ENCODE data around the gene MAMDC4. TPM values are rescaled to one million over a fixed set of nuclear protein-coding genes. Genes with fewer than 3 reads are reported as not detected.
A peak's percentile ranks its signal among the peaks of the same experiment; 100 is the strongest.

MAMDC4 gene
- total RNA-seq, 1 experiment from 2014 or later = 6.3 TPM

DNA sequence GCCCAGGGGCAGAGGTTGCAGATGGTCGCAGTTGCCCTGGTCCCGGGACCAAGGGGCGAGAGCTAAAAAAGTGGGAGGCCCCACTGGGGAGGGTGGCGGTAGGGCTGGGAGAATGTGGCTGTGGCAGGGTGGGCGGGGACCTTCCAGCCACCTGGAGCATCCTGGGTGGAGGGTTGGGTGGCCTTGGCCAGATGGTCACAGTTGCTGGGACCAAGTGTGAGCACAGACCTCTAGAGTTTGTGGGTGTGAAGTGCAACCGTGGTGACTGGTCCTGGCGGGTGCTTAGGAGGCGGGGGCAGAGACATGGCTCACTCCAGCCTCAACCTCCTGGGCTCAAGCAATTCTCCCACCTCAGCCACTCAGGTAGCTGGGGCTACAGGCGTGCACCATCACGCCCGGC, 28.5 kb downstream of the MAMDC4 start:
- TF ChIP-seq TCF7L2 (IDR thresholded peaks at IDR 0.05; ENCODE audit: low read depth, low read length) (no peak), REST (IDR thresholded peaks at IDR 0.05; ENCODE audit: insufficient read depth in 1 of 2, low read depth in 2 of 2, low read length in 1 of 2) (no peak), POLR2AphosphoS5 (IDR thresholded peaks at IDR 0.05; ENCODE audit: low read depth, low read length) (no peak)
- in situ Hi-C loops (cut with HindIII; ENCODE audit: low pct_unique_long_range_greater_than_20kb, low sequenced_read_pairs) = no loop called here
- H3K4me1 ChIP-seq (ENCODE audit: control insufficient read depth, insufficient read depth, low read length) = peaks cover 29% of the 10 kb centered on the region
- no peak overlapping the region for H3K4me3 ChIP-seq (ENCODE audit: low read depth in 2 of 2, low read length in 2 of 2)
- ATAC-seq (no peak), DNase-seq (ENCODE audit: low read depth, low spot score) (no peak)
- CTCF ChIA-PET = no interaction called here
- no TSS peak for BruUV-seq (replicated peaks)
- no peak overlapping the region for H3K27ac ChIP-seq (ENCODE audit: low read length)
- H3K27me3 ChIP-seq (ENCODE audit: control insufficient read depth, insufficient read depth, low read length) = no peaks in the 10 kb centered on the region
- POLR2A ChIA-PET = no interaction called here
- no peaks in the 10 kb centered on the region for H3K9me3 ChIP-seq (ENCODE audit: control insufficient read depth, insufficient read depth, low read depth, low read length)
- no peaks in the 10 kb centered on the region for H3K36me3 ChIP-seq (ENCODE audit: control insufficient read depth, insufficient read depth, low read length)
- intact Hi-C loops (cut with micrococcal nuclease; ENCODE audit: unreplicated experiment) = no loop called here

DNA sequence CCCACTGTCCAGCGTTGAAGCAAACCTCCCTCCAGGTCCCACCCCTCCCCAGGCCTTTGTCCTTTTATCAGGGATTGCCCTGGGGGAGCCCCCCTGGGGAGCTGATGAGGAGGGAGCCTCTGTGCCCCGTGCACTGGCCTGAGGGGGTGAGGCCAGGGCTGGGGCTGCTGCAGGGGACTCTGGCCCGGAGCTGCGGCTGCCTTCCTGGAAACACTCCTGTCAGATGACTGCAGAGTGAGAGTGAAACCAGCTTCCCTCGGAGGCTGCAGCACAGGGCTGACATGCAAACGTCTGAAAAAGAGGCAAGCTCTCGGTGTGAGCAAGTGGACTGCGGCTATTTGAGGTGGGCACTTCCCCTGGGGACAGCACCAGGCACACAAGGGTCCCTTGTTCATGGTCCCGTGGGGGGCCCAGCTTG, 29.6 kb downstream of the MAMDC4 start:
- intact Hi-C loops (cut with micrococcal nuclease; ENCODE audit: unreplicated experiment) = no loop called here
- in situ Hi-C loops (cut with HindIII; ENCODE audit: low pct_unique_long_range_greater_than_20kb, low sequenced_read_pairs) = no loop called here
- Histone ChIP-seq H3K4me1 (ENCODE audit: control insufficient read depth, insufficient read depth, low read length) (peaks cover 29% of the 10 kb centered on the region), H3K4me3 (ENCODE audit: low read depth in 2 of 2, low read length in 2 of 2) (peak overlapping the region in 1 of 2 experiments; percentile 40; a peak in 2 of 4 replicates), H3K27me3 (ENCODE audit: control insufficient read depth, insufficient read depth, low read length) (no peaks in the 10 kb centered on the region), H3K36me3 (ENCODE audit: control insufficient read depth, insufficient read depth, low read length) (no peaks in the 10 kb centered on the region; the same call in 1 of the 2 replicates), H3K27ac (ENCODE audit: low read length) (peak overlapping the region; percentile 75), H3K9me3 (ENCODE audit: control insufficient read depth, insufficient read depth, low read depth, low read length) (no peaks in the 10 kb centered on the region)
- TF ChIP-seq, protein P1, sequence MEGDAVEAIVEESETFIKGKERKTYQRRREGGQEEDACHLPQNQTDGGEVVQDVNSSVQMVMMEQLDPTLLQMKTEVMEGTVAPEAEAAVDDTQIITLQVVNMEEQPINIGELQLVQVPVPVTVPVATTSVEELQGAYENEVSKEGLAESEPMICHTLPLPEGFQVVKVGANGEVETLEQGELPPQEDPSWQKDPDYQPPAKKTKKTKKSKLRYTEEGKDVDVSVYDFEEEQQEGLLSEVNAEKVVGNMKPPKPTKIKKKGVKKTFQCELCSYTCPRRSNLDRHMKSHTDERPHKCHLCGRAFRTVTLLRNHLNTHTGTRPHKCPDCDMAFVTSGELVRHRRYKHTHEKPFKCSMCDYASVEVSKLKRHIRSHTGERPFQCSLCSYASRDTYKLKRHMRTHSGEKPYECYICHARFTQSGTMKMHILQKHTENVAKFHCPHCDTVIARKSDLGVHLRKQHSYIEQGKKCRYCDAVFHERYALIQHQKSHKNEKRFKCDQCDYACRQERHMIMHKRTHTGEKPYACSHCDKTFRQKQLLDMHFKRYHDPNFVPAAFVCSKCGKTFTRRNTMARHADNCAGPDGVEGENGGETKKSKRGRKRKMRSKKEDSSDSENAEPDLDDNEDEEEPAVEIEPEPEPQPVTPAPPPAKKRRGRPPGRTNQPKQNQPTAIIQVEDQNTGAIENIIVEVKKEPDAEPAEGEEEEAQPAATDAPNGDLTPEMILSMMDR (IDR thresholded peaks at IDR 0.05) = no peak
- no peak for TF ChIP-seq SIN3A (IDR thresholded peaks at IDR 0.05; ENCODE audit: borderline replicate concordance, insufficient read depth, low read depth, low read length)
- TF ChIP-seq TCF7L2 (IDR thresholded peaks at IDR 0.05; ENCODE audit: low read depth, low read length) = no peak
- TF ChIP-seq REST (IDR thresholded peaks at IDR 0.05; ENCODE audit: insufficient read depth in 1 of 2, low read depth in 2 of 2, low read length in 1 of 2) = no peak
- no peak for TF ChIP-seq POLR2AphosphoS5 (IDR thresholded peaks at IDR 0.05; ENCODE audit: low read depth, low read length)
- ATAC-seq (0 out of 2 replicates have a peak, but pooled peaks have one; percentile 14), DNase-seq (ENCODE audit: low read depth, low spot score) (no peak)
- POLR2A ChIA-PET = no interaction called here
- CTCF ChIA-PET = interaction anchor here (0.5 to 1.1 kb wide), 3 partner anchors 17 to 91 kb away, joined by 3 read pairs; no protein-coding TSS in a partner anchor
- BruUV-seq (replicated peaks) = no TSS peak
